HG03558 (cell line): Measurements from ENCODE around the gene IPO11.
"Not testable (repeated sequence)": the region's sequence is repeated elsewhere in the genome, so short reads cannot be mapped to it uniquely, and the experiment has no call there.

Source experiments
- ATAC-seq: cut with Tn5 transposase; IDR thresholded peaks from one replicate; pipeline ENCODE4 v1.9.1; 2021; ENCODE audit warnings: moderate number of reproducible peaks; ENCODE audit not compliant: unreplicated experiment; ENCODE audit errors: extremely low read depth

Gene IPO11

GRCh38 chr5:62593331-62593730 is 180.8 kb downstream of the IPO11 start:
- ATAC-seq = no peak

DNA sequence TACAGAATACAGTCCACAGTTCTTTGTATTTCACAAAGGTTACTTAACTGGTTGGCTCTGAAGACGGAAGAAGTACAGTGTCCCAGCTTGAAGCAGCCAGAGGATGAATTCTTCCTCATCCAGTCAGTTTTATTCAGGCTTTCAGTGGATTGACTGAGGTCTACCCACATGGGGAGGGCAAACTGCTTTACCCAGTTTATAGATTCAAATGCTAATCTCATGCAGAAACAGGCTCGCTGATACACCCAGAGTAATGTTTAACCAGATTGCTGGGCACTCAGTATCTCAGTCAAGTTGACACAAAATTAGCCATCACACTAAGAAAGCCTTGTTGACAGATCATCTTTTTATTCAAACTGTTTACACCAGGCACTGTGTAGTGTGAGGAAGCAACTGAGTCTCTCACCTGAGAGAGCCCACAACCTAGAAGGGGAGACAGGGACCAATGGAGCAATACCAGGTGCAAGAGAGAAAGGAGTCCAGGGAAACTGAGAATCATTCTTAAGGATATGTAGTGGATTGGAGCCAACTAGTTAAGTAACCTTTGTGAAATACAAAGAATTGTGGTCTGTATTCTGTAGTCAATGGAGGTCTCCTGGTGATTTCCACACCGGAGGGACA is 181.9 kb downstream of the IPO11 start:
- no peak for ATAC-seq

GRCh38 chr5:62596096-62596495 is 183.5 kb downstream of the IPO11 start:
- ATAC-seq = no peak

GRCh38 chr5:62596691-62597090 is 184.1 kb downstream of the IPO11 start:
- ATAC-seq = no peak

DNA sequence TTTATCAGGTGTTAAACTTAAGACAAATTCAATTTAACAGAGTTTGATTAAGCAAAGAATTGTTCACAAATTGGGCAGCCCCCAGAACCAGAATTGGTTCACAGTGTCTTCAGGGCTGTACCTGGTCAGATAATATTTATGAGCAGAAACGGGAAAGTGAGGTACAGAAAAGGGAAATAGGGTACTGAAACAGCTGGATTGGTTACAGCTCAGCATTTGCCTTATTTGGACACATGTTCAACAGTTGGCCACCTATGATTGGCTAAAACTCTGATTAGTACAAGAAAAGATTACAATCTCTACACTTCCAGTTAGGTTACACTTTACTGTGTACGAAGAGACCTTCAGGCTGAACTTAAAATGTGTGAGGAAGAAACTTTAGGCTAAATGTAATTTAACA is 184.8 kb downstream of the IPO11 start:
- no peak for ATAC-seq

GRCh38 chr5:62600560-62601252 is 188.1 kb downstream of the IPO11 start:
- no peak for ATAC-seq

GRCh38 chr5:62603934-62604333 is 191.4 kb downstream of the IPO11 start:
- no peak for ATAC-seq

- no peak for ATAC-seq
Measured at GRCh38 chr5:62605638-62606037, 193.1 kb downstream of the IPO11 start.

- no peak for ATAC-seq
Measured at GRCh38 chr5:62606878-62607277, 194.3 kb downstream of the IPO11 start.

DNA sequence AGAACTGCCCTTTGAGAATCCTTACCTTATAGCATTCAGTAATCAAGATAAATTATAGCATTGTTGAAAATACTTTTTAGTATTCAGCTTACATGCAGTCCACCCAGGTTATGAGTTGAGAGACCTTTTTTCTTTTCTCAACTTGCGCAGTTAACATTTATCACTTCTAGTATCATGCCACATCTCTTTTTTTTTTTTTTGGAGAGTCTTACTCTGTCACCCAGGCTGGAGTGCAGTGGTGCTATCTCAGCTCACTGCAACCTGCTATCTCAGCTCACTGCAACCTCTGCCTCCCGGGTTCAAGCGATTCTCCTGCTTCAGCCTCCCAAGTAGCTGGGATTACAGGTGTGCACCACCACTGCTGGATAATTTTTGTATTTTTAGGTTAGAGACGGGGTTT is 195.1 kb downstream of the IPO11 start:
- no peak for ATAC-seq

GRCh38 chr5:62608529-62609511 is 196.3 kb downstream of the IPO11 start:
- ATAC-seq = no peak

- ATAC-seq = no peak
Measured at GRCh38 chr5:62614355-62614754, 201.8 kb downstream of the IPO11 start.

GRCh38 chr5:62616615-62617277 is 204.2 kb downstream of the IPO11 start:
- ATAC-seq = no peak

GRCh38 chr5:62617943-62618342 is 205.4 kb downstream of the IPO11 start:
- no peak for ATAC-seq

DNA sequence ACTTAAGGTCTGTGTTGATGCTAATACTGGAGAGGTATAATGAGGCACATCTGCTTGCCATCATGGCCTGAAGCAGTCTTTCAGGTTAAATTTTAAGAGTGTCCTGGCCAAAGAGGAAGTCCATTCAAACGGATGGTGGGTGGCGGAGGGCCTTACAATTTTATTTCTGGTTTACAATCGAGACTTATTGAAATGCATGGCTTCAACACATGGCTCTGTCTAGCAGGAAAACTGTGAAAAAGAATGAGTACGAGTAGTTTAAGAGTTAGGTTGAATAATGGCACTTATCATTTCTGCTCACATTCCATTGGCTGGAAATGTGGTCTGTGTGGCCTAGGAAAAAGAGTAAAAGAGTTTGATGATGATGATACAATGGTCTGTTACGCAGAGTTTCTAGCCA is 208.2 kb downstream of the IPO11 start:
- no peak for ATAC-seq

- no peak for ATAC-seq
Measured at GRCh38 chr5:62621280-62621679, 208.7 kb downstream of the IPO11 start.

GRCh38 chr5:62623271-62623670 is 210.7 kb downstream of the IPO11 start:
- no peak for ATAC-seq

DNA sequence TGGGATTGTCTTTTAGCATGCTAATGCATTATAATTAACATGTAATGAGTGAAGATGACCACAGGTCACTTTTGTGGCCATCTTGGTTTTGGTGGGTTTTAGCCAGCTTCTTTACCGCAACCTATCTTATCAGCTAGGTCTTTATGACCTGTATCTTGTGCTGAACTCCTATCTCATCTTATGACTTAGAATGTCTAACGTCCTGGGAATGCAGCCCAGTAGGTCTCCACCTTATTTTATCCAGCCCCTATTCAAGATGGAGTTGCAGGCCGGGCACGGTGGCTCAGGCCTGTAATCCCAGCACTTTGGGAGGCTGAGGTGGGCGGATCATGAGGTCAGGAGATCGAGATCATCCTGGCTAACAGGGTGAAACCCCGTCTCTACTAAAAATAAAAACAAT is 211.9 kb downstream of the IPO11 start:
- not testable (repeated sequence) for ATAC-seq

DNA sequence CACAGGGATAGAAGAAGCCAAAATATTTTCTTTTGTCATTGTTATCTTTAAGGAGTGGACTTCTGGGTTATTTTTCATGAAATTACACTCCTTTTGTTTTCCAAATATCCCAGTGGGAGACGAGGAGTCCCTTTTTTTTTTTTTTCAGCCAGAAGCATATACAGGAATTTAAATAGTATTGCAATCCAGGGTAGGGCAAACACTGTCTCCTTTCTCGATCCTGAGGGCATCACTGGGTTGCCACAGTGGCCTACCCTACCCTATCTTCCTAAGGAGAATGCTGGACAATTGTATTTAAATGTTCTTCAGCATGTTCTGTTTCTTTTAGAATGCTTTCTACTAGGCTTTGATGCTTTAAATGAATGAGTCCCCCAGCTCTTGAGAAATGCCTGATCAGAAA is 214.0 kb downstream of the IPO11 start:
- ATAC-seq = no peak

DNA sequence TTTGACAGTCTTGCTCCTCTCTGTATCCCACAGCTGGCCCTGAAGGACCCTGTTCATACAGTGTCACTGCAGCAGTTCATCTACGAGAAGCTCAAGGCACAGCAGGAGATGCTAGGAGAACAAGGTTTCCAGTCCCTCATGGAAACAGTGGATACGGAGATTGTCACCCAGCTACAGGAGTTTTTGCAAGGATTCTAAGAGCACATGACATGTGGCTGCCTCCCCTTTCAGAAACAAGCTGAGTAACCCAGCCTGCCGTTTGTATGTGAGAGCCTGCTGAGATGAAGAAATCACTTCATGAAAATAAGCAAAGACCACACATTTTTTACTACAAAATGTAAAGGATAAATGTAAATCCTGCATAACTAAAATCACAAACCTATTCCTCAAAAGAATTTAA is 214.6 kb downstream of the IPO11 start:
- ATAC-seq = no peak

DNA sequence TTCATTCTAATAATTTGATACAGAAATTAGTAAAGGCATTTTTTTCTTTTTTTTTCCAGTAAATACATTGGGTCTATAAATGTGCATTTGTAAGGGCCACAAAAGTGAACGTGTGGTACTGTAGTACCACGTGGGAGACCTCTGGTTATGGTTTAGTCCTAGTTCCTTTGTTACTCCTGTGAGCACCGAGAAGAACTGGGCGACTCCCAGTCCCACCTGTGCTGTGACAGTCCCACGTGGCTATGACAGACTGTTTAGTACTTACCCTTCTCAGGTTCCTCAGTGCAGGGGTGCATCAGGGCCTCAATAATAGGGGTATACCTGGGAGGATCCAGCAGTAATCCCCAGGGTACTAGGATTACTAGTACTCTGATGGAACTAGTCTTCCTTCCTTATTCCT is 215.3 kb downstream of the IPO11 start:
- ATAC-seq = no peak
